BJ (cell line): ENCODE measurements around the gene FOXP1. TPM values are rescaled to one million over a fixed set of nuclear protein-coding genes. Genes with fewer than 3 reads are reported as not detected.

Source experiments
- CTCF ChIA-PET: fragments of 350-600 bp; formaldehyde crosslinking; extraction: SDS; loops from one replicate; lab custom pipeline; 2021; ENCODE audit warnings: antibody characterized with exemption, inconsistent platforms; lab: Yijun Ruan, JAX
- POLR2A ChIA-PET: fragments of 300-600 bp; sonication (Branson Sonifier 250); formaldehyde crosslinking; extraction: SDS; loops from one replicate; lab custom pipeline; 2021; ENCODE audit warnings: antibody characterized with exemption; lab: Charles Lee
- DNase-seq: peaks from one replicate; pipeline ENCODE4 v3.0.0-alpha.2; 2011; ENCODE audit warnings: low read depth
- H3K27me3 ChIP-seq: 2 replicates; pipeline ENCODE4 v1.6.0; 2011; ENCODE audit warnings: low read length; ENCODE audit not compliant: control insufficient read depth, insufficient read depth
- H3K36me3 ChIP-seq: 2 replicates; pipeline ENCODE4 v1.5.1; 2011; ENCODE audit warnings: low read length; ENCODE audit not compliant: control insufficient read depth, insufficient read depth
- H3K4me3 ChIP-seq: 2 replicates; pipeline ENCODE4 v1.5.1; 2011; ENCODE audit warnings: low read depth, mild to moderate bottlenecking, control low read depth, low read length
- CTCF ChIP-seq: IDR thresholded peaks from 2 replicates; pipeline ENCODE4 v1.5.1; 2011; ENCODE audit warnings: low read depth, mild to moderate bottlenecking, control low read depth, inconsistent platforms, low read length, moderate library complexity; ENCODE audit not compliant: insufficient read depth
- polyA plus RNA-seq: library from polyadenylated mRNA; depleted of rRNA; stranded (reverse); fragments of >200 nt; gene quantifications from 2 replicates; pipeline ENCODE4 v1.2.3, GENCODE V29; 2011

FOXP1 gene
- polyA plus RNA-seq, 1 experiment = 37.0 TPM

GRCh38 chr3:71591101-71591500, 7.6 kb upstream of the FOXP1 start:
- no peaks in the 10 kb centered on the region for H3K27me3 ChIP-seq
- CTCF ChIA-PET = interaction anchor here (2.1 kb wide), 1 partner anchor 9 kb away, joined by 8 read pairs; no protein-coding TSS in a partner anchor
- POLR2A ChIA-PET = no interaction called here
- no peak overlapping the region for H3K4me3 ChIP-seq
- no peaks in the 10 kb centered on the region for H3K36me3 ChIP-seq
- DNase-seq = no peak
- TF ChIP-seq CTCF = no peak

- no peaks in the 10 kb centered on the region for H3K27me3 ChIP-seq
- no peak overlapping the region for H3K4me3 ChIP-seq
- TF ChIP-seq CTCF = no peak
- CTCF ChIA-PET = interaction anchor here (2.1 kb wide), 1 partner anchor 11 kb away, joined by 8 read pairs; no protein-coding TSS in a partner anchor
- POLR2A ChIA-PET = no interaction called here
- H3K36me3 ChIP-seq = no peaks in the 10 kb centered on the region
- no peak for DNase-seq
Measured at GRCh38 chr3:71589132-71589531, 5.6 kb upstream of the FOXP1 start.

- POLR2A ChIA-PET = no interaction called here
- no peaks in the 10 kb centered on the region for H3K27me3 ChIP-seq
Measured at GRCh38 chr3:71587958-71588357, 4.4 kb upstream of the FOXP1 start.

GRCh38 chr3:71586810-71587242, 3.3 kb upstream of the FOXP1 start:
- H3K36me3 ChIP-seq = no peaks in the 10 kb centered on the region
- CTCF ChIA-PET = interaction anchor here (0.5 to 1.7 kb wide), 13 partner anchors 11 to 1048 kb away, joined by 3 to 6 read pairs (median 3); no protein-coding TSS in a partner anchor
- POLR2A ChIA-PET = no interaction called here

More at GRCh38 chr3:71587958-71588357, 4.4 kb upstream of the FOXP1 start:
- no peak for TF ChIP-seq CTCF
- H3K4me3 ChIP-seq = no peak overlapping the region
- H3K36me3 ChIP-seq = no peaks in the 10 kb centered on the region
- CTCF ChIA-PET = interaction anchor here (0.9 to 1.6 kb wide), 2 partner anchors 40 to 1037 kb away, joined by 3 to 4 read pairs; no protein-coding TSS in a partner anchor
- no peak for DNase-seq

More at GRCh38 chr3:71586810-71587242, 3.3 kb upstream of the FOXP1 start:
- TF ChIP-seq CTCF = no peak
- H3K4me3 ChIP-seq = no peak overlapping the region
- DNase-seq = no peak
- H3K27me3 ChIP-seq = no peaks in the 10 kb centered on the region
